Stimulated activated CD4-positive, alpha-beta T cell treated with anti-CD3 and anti-CD28 coated beads, Interleukin-1b, Interleukin-23, amount 100 ng/mL, for 4 hours (primary cell): Measurements from ENCODE around the gene ITGB4.

Source experiments
- DNase-seq, 2 donors: peaks; one replicate each; pipeline ENCODE4 v3.0.0-alpha.2; 2020; ENCODE audit warnings: low read depth in 2 of 2

Gene ITGB4

GRCh38 chr17:75791254-75791653 lies 70.0 kb downstream of the ITGB4 start:
- no peak for DNase-seq

DNA sequence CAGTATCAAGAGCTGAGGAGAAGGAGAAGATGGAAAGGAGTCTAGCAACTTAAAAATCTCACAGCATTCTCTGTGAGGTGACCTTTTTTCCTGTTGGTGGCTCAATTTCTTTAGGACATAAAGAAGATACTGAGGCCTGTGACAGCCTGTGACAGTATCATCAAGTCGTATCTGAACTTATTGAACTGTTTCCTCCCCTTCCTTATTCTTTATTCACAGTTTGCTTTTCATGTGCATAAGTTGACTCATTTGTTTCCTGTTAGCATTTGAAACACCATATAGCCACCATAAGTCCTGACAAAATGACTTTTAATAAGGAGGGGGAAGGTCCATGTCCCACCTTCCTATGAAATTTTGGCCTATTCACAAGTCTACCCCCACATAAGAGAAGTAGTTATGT lies 72.2 kb downstream of the ITGB4 start:
- no peak for DNase-seq

GRCh38 chr17:75795820-75796607 lies 74.8 kb downstream of the ITGB4 start:
- DNase-seq, result no peak

DNA sequence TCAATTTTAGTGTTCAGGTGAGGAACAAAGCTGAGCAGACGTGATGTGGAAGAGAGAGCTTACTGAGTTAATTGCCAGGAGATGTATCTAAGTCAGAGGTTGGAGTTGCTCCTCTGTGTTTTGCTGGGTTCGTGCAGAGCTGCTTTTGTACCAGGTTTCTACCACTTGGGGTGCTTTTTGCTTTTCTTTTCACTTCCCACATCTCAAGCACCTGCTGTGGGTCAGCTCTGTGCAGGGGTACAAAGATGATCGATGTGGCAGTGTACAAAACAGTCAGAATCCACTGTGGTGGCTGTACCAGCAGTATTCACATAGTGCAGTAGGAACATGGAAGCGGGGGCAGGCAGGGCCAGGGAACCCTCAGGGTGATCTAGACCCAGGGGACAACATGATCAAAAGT lies 78.1 kb downstream of the ITGB4 start:
- no peak for DNase-seq

DNA sequence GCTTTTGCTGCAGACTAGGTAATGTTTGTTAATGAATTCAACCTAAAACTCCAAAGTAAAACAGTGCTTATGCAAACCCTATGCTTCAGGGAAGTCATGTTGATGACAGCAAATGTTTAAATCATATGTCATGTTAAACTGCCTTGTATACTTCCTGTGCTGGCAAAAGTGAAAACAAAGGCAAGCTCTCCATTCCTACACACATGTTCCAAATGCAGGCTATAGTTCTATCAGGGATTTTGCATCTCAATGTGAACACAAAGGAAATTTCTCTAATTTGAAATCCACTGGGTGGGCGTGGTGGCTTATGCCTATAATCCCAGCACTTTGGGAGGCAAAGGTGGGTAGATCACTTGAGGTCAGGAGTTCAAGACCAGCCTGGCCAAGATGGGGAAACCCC lies 82.6 kb downstream of the ITGB4 start:
- DNase-seq, result no peak

DNA sequence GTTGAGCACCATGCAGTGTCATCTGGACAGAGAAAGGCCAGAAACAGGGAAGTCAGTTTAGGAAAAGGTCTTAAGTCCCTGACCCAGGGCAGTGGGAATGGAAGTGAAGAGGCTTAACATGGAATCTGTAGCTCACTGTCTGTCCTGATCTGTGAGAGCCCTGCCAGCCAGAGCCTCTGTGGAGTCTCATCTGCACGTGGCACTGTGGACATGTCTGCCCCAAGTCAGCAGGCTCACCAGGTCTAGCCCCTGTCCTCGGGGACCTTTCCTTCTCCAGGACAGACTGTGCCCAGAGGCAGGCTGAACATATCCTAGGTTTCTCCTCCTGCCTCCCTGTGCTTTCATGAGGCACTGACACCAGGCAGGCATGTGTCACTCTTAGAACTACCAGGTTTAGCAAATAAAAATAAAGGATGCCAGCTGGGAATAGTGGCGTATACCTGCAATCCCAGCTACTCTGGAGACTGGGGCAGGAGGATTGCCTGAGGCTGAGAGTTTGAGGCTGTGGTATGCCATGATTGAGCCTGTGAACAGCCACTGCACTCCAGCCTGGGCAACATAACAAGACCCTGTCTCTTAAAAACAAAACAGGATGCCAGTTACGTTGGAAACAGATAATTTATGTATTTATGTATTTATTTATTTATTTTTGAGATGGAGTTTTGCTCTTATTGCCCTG lies 85.7 kb downstream of the ITGB4 start:
- DNase-seq, result no peak
